Raji (cell line): ENCODE results near the gene AARS2.

ENCODE experiments used
- POLR2A ChIP-seq: IDR thresholded peaks from 2 replicates; pipeline ENCODE4 v1.6.1; 2011; ENCODE audit warnings: low read depth, low read length, control low read depth; ENCODE audit not compliant: insufficient read depth

The AARS2 gene

DNA sequence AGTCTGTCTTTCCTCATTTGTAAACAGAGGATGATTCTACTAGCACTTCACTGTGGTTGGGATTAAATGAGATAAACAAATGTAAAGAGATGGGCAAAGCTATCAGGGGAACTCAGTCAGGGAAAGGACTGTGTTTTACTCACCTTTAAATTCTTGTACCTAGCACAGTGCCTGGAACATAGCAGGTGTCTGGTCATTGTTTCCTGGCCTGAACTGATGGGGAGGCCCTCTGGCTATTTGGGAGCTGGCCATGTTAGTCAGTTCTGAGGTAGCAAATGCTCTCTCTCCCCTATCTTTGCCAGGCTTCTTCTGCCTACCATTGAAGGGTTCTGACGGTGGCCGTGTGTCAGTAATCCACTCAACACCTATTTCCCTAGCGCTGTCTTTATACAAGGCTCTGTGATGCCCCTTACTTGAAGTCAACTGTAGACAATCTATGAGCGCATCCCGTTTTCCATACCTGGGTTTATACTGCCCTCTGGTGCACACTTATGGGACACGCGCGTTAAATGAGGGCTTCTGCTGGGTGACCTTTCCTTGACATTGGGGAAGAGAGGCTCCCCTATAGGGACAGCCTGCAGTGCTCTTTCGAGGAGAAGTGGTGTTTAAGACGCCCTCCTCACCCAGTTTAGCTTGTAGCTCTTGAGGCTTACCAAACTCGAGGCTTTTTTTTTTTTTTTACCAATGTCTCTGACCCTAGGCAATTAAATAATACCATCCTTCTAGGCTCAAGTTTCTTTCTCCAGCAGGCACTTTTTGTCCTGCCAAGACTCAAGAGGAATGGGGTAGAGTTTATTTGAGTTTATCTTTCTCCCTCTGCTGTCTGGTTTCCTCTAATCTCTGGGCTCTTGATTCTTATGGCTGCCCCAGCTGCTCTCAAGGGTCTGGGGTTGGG, 25.3 kb upstream of the AARS2 start:
- no peak for TF ChIP-seq POLR2A

DNA sequence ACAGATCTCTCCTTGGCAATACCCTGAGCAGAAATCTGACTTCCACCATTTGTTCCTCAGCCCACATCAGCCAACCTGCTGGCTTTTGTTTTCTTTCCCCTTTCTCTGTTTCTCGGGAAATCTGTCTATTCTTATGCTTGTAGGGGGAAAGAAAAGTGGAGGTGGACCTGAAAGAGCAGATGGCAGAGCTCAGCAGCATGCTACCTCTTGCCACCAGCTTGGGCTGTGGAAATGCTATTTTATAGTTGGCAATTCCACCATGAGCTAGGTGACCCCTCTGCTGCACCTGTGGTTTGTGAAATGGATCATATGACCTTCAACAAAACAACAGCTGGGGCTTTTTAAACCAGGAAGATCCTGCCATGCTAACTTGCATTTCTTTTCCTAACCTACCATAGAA, 22.5 kb upstream of the AARS2 start:
- no peak for TF ChIP-seq POLR2A

DNA sequence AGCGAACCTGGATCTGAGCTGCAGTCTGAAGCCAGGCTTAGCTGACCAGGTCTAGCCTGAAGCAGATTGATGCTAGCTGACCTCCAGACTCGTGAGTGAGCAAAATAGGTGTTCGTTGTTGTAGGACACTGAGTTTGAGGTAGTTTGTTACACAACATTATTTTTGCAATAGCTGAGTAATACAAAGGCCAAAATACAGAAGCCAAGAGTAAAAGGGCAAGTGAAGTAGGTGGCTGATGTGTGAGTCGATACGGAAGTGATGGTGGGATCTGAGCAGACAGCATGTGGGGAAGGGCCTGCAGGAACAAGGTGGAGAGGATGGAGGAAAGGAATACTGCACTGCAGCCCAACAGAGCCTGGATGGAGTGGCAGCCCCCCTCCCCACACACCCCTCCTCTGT, 20.8 kb upstream of the AARS2 start:
- no peak for TF ChIP-seq POLR2A

DNA sequence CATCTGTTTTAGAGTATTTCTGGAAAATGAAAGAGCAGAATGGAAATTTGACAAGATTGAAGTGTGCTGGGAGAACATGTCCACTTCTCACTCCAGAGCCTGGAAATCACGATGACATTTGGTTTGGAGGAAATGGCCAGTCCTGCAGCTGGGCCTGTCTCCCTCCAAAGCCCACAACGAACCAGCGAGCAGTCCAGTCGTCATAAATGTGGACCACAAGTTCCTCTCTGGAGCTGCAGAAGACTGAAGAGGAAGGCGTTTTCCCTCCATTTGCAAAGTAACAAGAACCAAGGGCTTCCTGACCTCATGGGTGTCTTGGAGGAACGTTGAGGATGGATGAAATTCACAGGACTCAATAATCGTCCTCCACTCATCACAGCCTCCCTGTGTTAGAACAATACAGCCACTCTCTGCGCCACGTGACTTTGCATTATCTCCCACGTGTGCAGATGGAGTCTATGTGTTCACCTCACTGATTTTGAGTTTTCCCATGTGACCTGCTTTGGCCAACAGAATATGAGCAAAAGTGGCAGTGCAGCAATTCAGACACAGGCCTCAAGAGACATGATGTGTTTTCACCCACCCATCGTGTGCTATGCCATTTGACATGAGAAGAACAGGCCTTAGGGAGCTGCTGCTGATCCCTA, 20.2 kb upstream of the AARS2 start:
- TF ChIP-seq POLR2A = no peak

DNA sequence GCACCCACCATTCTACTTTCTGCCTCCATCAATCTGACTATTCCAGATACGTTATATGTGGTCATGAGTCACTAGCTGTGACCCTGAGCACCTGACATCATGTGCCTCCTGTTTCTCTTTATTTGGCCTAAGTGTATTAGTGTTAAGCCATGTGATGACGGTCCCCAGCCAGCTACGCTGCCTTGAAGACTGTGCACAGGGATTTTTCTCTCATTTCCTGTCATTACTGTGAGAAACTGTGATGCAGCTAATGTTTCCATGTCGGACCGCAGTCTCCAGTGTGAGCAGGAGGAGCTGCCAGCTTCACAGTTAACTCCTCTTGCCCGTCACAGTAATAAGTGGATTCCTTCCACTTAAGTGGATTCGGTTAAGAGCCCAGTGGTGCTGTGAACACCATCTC, 19.4 kb upstream of the AARS2 start:
- TF ChIP-seq POLR2A = no peak

DNA sequence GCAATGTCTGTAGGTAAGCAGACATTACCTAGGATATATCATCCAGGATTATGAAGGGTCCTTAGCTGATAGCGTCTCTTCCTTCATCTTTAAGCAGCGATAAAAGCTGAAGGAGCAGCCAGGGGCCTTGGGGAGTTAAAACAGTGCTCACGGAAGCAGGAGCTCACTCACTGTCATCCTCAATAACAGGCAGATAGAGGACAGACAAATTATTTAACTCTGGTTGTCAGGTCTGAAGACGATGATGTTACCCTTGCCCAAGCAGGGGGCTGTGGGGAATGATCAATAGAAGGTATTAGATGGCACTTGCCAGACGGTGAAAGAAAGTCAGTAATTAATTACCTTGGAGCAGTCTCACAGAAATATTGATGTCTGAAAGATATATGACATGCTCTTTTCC, 16.7 kb upstream of the AARS2 start:
- TF ChIP-seq POLR2A = no peak

DNA sequence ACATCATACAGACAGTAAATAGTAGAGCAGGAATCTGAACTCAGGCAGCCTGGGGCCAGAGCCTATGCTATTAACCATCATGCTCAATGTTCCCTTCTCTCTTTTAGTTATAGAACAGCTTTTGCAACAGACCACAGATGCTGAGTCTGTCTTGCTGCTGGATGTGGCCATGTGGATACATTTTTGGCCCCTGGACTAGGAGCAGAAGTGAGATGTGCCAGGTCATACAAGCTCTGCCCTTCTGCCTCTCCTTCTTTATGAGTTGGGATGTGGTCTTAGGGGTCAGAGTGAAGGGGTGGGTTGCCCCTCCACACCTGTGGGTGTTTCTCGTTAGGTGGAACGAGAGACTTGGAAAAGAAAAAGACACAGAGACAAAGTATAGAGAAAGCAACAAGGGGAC, 14.6 kb upstream of the AARS2 start:
- TF ChIP-seq POLR2A = no peak

DNA sequence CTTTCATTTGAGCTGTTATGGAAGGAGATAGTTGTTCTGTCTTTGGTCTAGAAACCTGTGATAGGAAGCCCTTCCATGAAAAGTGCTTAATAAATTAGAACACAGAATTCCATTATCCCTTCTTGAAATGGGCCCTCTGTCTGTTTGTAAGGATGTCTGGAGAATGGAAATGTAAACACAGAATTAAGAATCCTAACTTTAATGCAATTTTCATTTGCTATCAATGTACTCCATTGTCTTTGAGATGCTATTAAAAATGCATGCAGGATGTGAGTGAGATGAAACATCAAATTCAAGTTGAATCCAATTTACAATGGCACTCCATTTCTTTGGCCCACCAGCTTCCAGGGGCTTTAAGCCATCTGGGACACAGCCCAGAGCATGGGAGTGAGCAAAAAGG, 13.9 kb upstream of the AARS2 start:
- no peak for TF ChIP-seq POLR2A

DNA sequence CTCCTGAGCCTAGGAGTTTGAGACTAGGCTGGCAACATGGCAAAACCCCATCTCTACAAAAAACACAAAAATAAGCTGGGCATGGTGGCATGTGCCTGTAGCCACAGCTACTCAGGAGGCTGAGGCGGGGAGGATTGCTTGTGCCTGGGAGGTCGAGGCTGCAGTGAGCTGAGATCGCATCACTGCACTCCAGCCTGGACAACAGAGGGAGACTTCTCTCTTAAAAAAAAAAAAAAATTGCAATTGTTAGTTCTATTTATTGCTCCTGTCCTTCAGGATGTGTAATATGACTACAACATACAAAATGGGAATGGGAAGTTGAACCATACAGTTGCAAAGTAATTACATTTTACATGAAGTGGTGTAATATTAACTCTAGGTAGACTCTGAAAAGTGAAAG, 8.1 kb upstream of the AARS2 start:
- no peak for TF ChIP-seq POLR2A

DNA sequence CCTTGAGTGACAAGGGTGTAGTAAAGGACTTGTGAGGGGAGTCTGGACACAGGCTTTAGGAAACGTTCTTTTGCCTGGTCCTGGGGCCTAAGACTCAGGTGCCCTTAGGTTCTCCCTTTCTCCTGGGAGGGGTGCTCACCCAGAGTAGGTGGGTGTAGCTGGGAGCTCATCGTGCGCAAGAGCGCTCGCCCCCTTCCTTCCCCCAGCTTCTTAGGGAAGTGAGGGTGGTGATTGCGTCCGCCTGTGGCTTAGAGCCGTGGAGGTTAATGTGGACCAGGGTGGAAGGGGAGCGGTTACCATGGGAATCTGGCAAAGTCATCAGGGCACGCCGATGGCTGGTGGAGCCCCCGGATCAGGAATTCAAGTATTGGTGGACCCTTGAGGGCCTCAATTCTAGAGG, 3.3 kb upstream of the AARS2 start:
- TF ChIP-seq POLR2A = no peak

DNA sequence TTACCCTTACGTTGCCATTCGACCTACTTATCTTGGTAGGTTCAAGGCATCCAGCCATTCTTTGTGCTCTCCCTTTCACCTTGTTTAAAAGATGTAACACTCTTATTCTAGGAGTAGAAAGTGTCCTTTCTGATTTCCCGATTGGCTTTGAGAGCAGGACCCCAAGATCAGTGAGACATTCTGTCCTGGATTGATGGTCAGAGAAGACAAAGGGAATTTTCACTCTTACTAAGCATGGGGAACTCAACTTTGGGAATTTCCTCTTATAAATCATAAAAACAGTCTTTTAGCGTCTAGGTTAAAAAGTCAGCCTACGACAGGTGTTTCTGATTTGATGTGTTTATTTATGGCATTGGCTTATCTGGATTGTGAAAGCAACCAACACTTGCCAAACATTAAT, 2.8 kb upstream of the AARS2 start:
- TF ChIP-seq POLR2A = no peak

DNA sequence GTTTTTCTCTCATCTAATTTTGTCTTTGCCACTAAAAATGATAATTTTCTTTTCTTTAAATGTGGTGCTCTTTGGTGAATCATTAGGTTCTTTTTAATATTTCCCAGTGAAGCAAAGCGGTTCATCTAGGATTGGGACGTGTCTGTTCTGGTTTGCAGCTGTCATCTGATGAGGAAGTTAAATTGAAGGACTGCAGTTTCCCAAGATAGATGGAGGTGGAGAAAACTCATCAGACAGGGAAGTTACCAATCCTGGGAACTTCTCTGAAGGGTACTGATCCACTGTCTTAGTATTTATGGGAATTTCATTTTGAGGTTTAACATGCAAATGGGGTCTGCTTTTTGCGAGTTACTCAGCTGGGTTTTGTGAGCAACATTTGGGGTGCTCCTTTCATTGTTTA, 2.4 kb upstream of the AARS2 start:
- no peak for TF ChIP-seq POLR2A

DNA sequence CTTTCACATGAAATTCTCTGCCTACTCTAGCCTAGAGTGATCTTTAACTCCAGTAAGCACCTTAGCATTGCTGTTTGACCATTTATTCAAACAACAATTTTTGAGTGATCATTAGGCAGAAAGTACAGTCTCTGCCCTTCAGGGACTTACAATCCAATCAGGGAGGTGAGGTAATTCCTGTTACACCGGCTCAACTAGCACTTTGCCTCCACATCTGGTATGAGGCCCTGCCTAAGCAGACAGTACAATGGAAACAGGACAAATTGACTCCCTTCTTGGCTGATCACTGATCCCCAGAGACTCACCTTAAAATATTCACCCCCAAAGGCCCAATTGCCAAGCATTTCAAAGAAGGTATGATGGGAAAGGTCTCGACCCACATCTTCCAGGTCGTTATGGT, 1.4 kb downstream of the AARS2 start:
- no peak for TF ChIP-seq POLR2A

DNA sequence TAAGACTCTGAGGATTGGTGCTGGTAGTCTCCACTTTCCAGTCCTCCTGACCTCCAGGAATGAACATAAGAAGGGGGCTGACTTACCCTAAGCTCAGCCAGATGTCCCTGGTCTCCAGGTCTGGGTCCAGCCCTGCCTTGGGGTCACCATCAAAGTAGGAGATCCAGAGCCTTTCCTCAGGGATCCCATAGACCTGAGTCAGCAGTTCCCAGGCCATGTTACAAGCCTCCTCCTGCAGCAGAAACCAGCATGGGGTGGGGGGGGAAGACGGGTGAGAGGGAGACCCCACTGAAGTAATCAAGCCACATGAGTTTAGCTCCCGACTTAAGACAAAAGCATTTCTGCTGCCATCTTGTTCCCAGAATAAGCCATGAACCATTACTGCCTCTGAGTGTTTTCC, 1.8 kb downstream of the AARS2 start:
- no peak for TF ChIP-seq POLR2A

DNA sequence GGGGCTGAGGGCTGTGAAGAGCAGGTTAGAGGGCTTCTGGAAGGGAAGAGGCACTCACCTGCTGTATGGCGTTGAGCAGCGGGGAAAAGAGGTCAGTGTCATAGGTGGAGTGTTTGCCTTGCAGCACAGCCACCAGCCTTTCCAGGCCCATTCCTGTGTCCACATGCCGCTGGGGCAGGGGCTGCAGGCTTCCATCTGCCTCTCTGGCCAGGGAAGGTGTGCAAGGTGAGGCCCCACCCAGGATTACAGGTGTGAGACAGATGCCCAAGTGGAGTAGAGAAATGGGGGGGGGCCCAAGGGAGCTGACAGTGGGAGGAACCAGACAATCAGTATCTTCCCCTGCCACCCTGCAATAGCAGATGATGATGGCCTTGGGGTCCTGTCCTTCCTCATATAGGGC, 2.9 kb downstream of the AARS2 start:
- TF ChIP-seq POLR2A = no peak

DNA sequence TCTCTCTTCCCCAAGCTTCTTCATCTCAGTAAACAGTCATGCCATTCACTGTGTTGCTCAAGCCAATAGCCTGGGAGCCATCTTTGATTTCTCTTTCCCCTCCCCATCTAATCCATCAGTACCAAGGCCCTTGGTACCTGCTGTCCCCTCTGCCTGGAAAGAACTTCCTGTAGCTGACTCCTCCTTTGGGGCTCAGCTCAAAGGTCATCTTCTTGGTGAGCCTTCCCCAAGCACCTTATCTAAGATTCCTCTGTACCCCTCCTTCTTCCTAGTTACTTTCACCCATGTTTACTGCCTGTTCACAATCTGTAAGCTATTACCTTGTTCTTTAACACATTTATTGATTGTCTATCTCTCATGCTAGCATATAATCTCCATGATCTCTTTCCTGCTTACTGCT, 3.5 kb downstream of the AARS2 start:
- no peak for TF ChIP-seq POLR2A

DNA sequence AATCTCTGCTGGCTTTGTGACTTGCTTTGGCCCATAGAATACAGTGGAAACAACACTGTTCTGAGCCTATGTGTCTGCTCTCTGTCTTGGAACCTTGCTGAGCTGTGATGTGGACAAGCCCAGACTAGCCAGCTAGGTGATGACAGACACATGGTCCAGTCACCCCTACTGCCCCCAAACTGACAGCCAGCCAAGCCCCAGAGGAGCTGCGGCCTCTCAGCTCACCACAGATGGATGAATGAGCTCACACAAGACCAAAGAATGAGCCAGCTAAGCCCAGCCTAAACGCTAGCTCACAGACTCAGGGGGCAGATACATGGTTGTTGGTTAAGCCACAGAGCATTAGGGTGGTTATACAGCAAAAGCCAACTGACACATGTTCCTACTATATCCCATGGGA, 4.1 kb downstream of the AARS2 start:
- no peak for TF ChIP-seq POLR2A
